ENCODE data around the gene PBX1.

- TF ChIP-seq RAD21 (IDR thresholded peaks at IDR 0.05; ENCODE audit: insufficient read depth, low read depth, low read length) (no peak), ZNF274 (IDR thresholded peaks at IDR 0.05; ENCODE audit: insufficient read depth, insufficient read length) (no peak), CTCF (IDR thresholded peaks at IDR 0.05 in 2 of 3, conservative IDR thresholded peaks at IDR 0.05 in 1 of 3; ENCODE audit: control insufficient read depth in 2 of 3, extremely low read depth in 1 of 3, insufficient read depth in 1 of 3, low read depth in 3 of 3, low read length in 3 of 3) (no peak), MLLT1 (IDR thresholded peaks at IDR 0.05) (no peak)
Measured at GRCh38 chr1:164703463-164703862, 144.5 kb downstream of the PBX1 start.
